AG04450 (cell line): Measurements from ENCODE around the gene TTLL7. TPM values are rescaled to one million over a fixed set of nuclear protein-coding genes. Genes with fewer than 3 reads are reported as not detected.

Experiments used
- CTCF ChIA-PET: fragments of 300-600, 350-600 bp; formaldehyde crosslinking; extraction: SDS; loops from one replicate; lab custom pipeline; 2022; ENCODE audit warnings: antibody characterized with exemption, inconsistent platforms; lab: Charles Lee
- POLR2A ChIA-PET: fragments of 350-600 bp; formaldehyde crosslinking; extraction: SDS; loops from one replicate; lab custom pipeline; 2021; ENCODE audit warnings: antibody characterized with exemption, inconsistent platforms; lab: Yijun Ruan, JAX
- DNase-seq: peaks from one replicate; pipeline ENCODE4 v3.0.0-alpha.2; 2011; ENCODE audit warnings: low read depth, low spot score
- H3K27ac ChIP-seq: one replicate; pipeline ENCODE4 v1.5.1; 2012; ENCODE audit warnings: low read depth, low read length, control low read depth
- H3K27me3 ChIP-seq: one replicate; pipeline ENCODE4 v1.6.0; 2012; ENCODE audit warnings: low read length; ENCODE audit not compliant: control insufficient read depth, insufficient read depth
- H3K4me3 ChIP-seq: 2 replicates; pipeline ENCODE4 v1.5.1; 2011; ENCODE audit warnings: mild to moderate bottlenecking, low read depth, low read length, control low read depth
- H3K9me3 ChIP-seq: 2 replicates; pipeline ENCODE4 v1.5.1; 2012; ENCODE audit warnings: low read length; ENCODE audit not compliant: control insufficient read depth, insufficient read depth
- CTCF ChIP-seq: IDR thresholded peaks from 2 replicates; pipeline ENCODE4 v1.5.1; 2011; ENCODE audit warnings: low read depth, low read length, control low read depth, inconsistent platforms
- polyA plus RNA-seq: library from polyadenylated mRNA; depleted of rRNA; stranded (reverse); fragments of >200 nt; gene quantifications from 2 replicates; pipeline ENCODE4 v1.2.3, GENCODE V29; 2011

Gene TTLL7
- polyA plus RNA-seq, 1 experiment, result 17.9 TPM

DNA sequence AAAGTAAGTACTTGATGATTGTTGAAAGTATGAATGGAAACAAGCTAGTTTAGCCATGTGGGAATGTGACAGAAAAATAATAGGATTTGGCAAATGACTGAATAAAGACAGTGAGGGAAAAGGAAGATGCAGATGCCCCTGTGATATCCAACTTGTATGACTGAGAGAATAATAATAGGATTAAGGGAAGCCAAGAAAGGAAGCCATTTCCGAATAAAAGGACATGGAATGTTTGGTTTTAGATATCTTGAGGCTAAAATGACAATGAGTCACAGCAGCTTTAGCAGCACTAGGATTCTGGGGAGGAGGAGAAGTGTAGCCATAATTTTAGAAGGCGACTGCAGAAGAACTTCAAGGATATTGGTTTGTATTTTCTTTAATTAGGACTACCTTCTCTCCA is 109.2 kb downstream of the TTLL7 start:
- POLR2A ChIA-PET, result no interaction called here
- CTCF ChIA-PET, result interaction anchor here (0.5 to 2.9 kb wide), 4 partner anchors 12 to 882 kb away, joined by 3 to 13 read pairs (median 3); no protein-coding TSS in a partner anchor
- no peak for TF ChIP-seq CTCF
- no peak for DNase-seq
- Histone ChIP-seq H3K9me3 (no peaks in the 10 kb centered on the region), H3K4me3 (no peak overlapping the region), H3K27me3 (no peaks in the 10 kb centered on the region), H3K27ac (no peak overlapping the region)

- no peak for DNase-seq
- TF ChIP-seq CTCF, result no peak
- ChIA-PET POLR2A (no interaction called here), CTCF (interaction anchor here (1.3 kb wide), 1 partner anchor 17 kb away, joined by 3 read pairs; no protein-coding TSS in a partner anchor)
- Histone ChIP-seq H3K4me3 (no peak overlapping the region), H3K27me3 (no peaks in the 10 kb centered on the region), H3K9me3 (no peaks in the 10 kb centered on the region), H3K27ac (no peak overlapping the region)
Measured at GRCh38 chr1:83887483-83887882, 111.4 kb downstream of the TTLL7 start.

GRCh38 chr1:83883979-83884378 is 115.0 kb downstream of the TTLL7 start:
- H3K27me3 ChIP-seq, result no peaks in the 10 kb centered on the region
- H3K27ac ChIP-seq, result no peak overlapping the region
- no peak for TF ChIP-seq CTCF
- ChIA-PET POLR2A (no interaction called here), CTCF (interaction anchor here (1.4 kb wide), 1 partner anchor 15 kb away, joined by 4 read pairs; no protein-coding TSS in a partner anchor)
- no peaks in the 10 kb centered on the region for H3K9me3 ChIP-seq
- DNase-seq, result no peak
- no peak overlapping the region for H3K4me3 ChIP-seq

- no peaks in the 10 kb centered on the region for H3K27me3 ChIP-seq
- ChIA-PET POLR2A (no interaction called here), CTCF (interaction anchor here (0.6 to 1.4 kb wide), 3 partner anchors 11 to 16 kb away, joined by 3 to 4 read pairs (median 3); no protein-coding TSS in a partner anchor)
- no peaks in the 10 kb centered on the region for H3K9me3 ChIP-seq
- no peak for DNase-seq
- no peak overlapping the region for H3K4me3 ChIP-seq
- no peak overlapping the region for H3K27ac ChIP-seq
- TF ChIP-seq CTCF, result no peak
Measured at GRCh38 chr1:83882906-83883305, 116.0 kb downstream of the TTLL7 start.

GRCh38 chr1:83872515-83872914 is 126.4 kb downstream of the TTLL7 start:
- ChIA-PET POLR2A (no interaction called here), CTCF (no interaction called here)
- no peak for TF ChIP-seq CTCF
- no peak overlapping the region for H3K27ac ChIP-seq
- DNase-seq, result no peak
- H3K9me3 ChIP-seq, result no peaks in the 10 kb centered on the region
- no peak overlapping the region for H3K4me3 ChIP-seq
- no peaks in the 10 kb centered on the region for H3K27me3 ChIP-seq
